ENCODE data around the gene RPS18. TPM values are rescaled to one million over a fixed set of nuclear protein-coding genes. Genes with fewer than 3 reads are reported as not detected.

The RPS18 gene
- total RNA-seq, 5 donors from 2014 or later (not counting 1 experiment from before 2014, with no cell fraction given): 3,249 to 4,871 (median 4,590) TPM

DNA sequence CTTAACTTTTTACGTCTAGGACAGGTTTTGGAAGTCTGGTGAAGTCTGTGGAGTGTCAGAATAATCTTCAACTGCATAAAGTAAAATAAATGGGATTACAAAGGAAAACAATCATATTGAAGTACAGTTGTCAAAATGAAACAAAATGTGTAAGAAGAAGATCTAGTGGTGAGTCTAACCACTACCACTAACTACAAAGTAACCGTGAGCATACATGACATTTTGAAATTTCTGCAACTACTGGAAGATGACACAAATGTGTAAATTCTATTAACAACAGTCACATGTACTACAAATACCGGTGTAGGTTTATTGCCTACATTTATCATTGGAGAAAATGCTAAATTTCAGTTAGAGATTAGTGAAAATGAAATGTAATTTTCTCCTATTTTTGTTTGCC lies 29.9 kb upstream of the RPS18 start:
- Mint-ChIP-seq H3K36me3 (no peaks in the 10 kb centered on the region), H3K4me1 (peaks cover 7 to 19% (median 12%) of the 10 kb centered on the region in 3 donors), H3K4me3 (peak overlapping the region in 1 of 3 donors; percentile 14), H3K27me3 (peaks cover 0 to 21% of the 10 kb centered on the region in 2 donors), H3K27ac (peak overlapping the region; percentile 17 to 54), H3K9me3 (no peaks in the 10 kb centered on the region)
- ChIA-PET CTCF (no interaction called here), POLR2A (no interaction called here)
- Histone ChIP-seq H3K4me1 (ENCODE audit: control insufficient read depth in 1 of 2, extremely low read depth in 1 of 2, insufficient read depth in 2 of 2, low read length in 2 of 2) (no peaks in the 10 kb centered on the region), H3K4me3 (ENCODE audit: control insufficient read depth in 1 of 2, extremely low read depth in 1 of 2, low read length in 1 of 2) (no peak overlapping the region), H3K27ac (ENCODE audit: low read length) (no peak overlapping the region), H3K36me3 (ENCODE audit: control insufficient read depth in 2 of 2, extremely low read depth in 1 of 2, insufficient read depth in 1 of 2, low read length in 1 of 2) (no peaks in the 10 kb centered on the region), H3K27me3 (replicated peaks in 1 of 2; ENCODE audit: control insufficient read depth in 2 of 2, extremely low read depth in 1 of 2, insufficient read depth in 2 of 2, low read length in 1 of 2) (peaks cover 6 to 23% of the 10 kb centered on the region in 2 experiments), H3K9me3 (no peaks in the 10 kb centered on the region)
- no CpG with 5 or more reads among the region's 3 CpGs for WGBS (ENCODE audit: insufficient coverage)
- no peak for DNase-seq
- ATAC-seq (replicated peaks in 1 of 4): peak in 2 of 4 experiments; percentile 40 to 56

GRCh38 chr6:33243476-33243875 lies 28.4 kb upstream of the RPS18 start:
- Mint-ChIP-seq H3K4me1 (peaks cover 13 to 27% (median 18%) of the 10 kb centered on the region in 3 donors), H3K4me3 (no peak overlapping the region), H3K36me3 (no peaks in the 10 kb centered on the region), H3K9me3 (no peaks in the 10 kb centered on the region), H3K27ac (no peak overlapping the region), H3K27me3 (peaks cover 0 to 17% of the 10 kb centered on the region in 2 donors)
- WGBS (ENCODE audit: insufficient coverage): no CpG with 5 or more reads among the region's 1 CpG
- CTCF ChIA-PET: interaction anchor here in 1 of 2 donors (0.7 kb wide), 1 partner anchor 123 kb away, joined by 5 read pairs; no protein-coding TSS in a partner anchor
- ATAC-seq (replicated peaks in 1 of 4) (no peak), DNase-seq (no peak)
- peaks cover 6 to 18% of the 10 kb centered on the region in 2 experiments for H3K27me3 ChIP-seq (replicated peaks in 1 of 2; ENCODE audit: control insufficient read depth in 2 of 2, extremely low read depth in 1 of 2, insufficient read depth in 2 of 2, low read length in 1 of 2)
- H3K9me3 ChIP-seq: no peaks in the 10 kb centered on the region
- POLR2A ChIA-PET: no interaction called here
- no peak overlapping the region for H3K27ac ChIP-seq (ENCODE audit: low read length)
- no peaks in the 10 kb centered on the region for H3K36me3 ChIP-seq (ENCODE audit: control insufficient read depth in 2 of 2, extremely low read depth in 1 of 2, insufficient read depth in 1 of 2, low read length in 1 of 2)
- peaks cover 7 to 8% of the 10 kb centered on the region in 2 experiments for H3K4me1 ChIP-seq (ENCODE audit: control insufficient read depth in 1 of 2, extremely low read depth in 1 of 2, insufficient read depth in 2 of 2, low read length in 2 of 2)
- no peak overlapping the region for H3K4me3 ChIP-seq (ENCODE audit: control insufficient read depth in 1 of 2, extremely low read depth in 1 of 2, low read length in 1 of 2)

GRCh38 chr6:33247977-33248642 lies 23.8 kb upstream of the RPS18 start:
- Histone ChIP-seq H3K27me3 (replicated peaks in 1 of 2; ENCODE audit: control insufficient read depth in 2 of 2, extremely low read depth in 1 of 2, insufficient read depth in 2 of 2, low read length in 1 of 2) (peaks cover 0 to 2% of the 10 kb centered on the region in 2 experiments), H3K27ac (ENCODE audit: low read length) (peak overlapping the region; percentile 95), H3K9me3 (no peaks in the 10 kb centered on the region), H3K4me3 (ENCODE audit: control insufficient read depth in 1 of 2, extremely low read depth in 1 of 2, low read length in 1 of 2) (peak overlapping the region; percentile 58 to 83), H3K4me1 (ENCODE audit: control insufficient read depth in 1 of 2, extremely low read depth in 1 of 2, insufficient read depth in 2 of 2, low read length in 2 of 2) (peaks cover 19 to 31% of the 10 kb centered on the region in 2 experiments), H3K36me3 (ENCODE audit: control insufficient read depth in 2 of 2, extremely low read depth in 1 of 2, insufficient read depth in 1 of 2, low read length in 1 of 2) (peaks cover 0 to 16% of the 10 kb centered on the region in 2 donors)
- CTCF ChIA-PET: interaction anchor here in 1 of 2 donors (0.6 to 2.3 kb wide), 30 partner anchors 12 to 380 kb away, joined by 3 to 16 read pairs (median 4); partner anchors contain the start of genes B3GALT4, HLA-DPA1, HLA-DPB1 and HSD17B8
- H3K9me3 Mint-ChIP-seq: no peaks in the 10 kb centered on the region
- POLR2A ChIA-PET: interaction anchor here (0.5 to 1.1 kb wide), 4 partner anchors 12 to 1143 kb away, joined by 3 to 4 read pairs (median 4); no protein-coding TSS in a partner anchor
- peak overlapping the region; percentile 98 for H3K27ac Mint-ChIP-seq
- H3K4me1 Mint-ChIP-seq: peaks cover 38 to 39% (median 39%) of the 10 kb centered on the region in 3 donors
- 4% methylated on average over 24 of the region's 28 CpGs for WGBS (ENCODE audit: insufficient coverage)
- H3K4me3 Mint-ChIP-seq: peak overlapping the region; percentile 87 to 97 (median 87)
- peaks cover 5% of the 10 kb centered on the region for H3K36me3 Mint-ChIP-seq
- ATAC-seq (replicated peaks in 1 of 4): peak; percentile 35 to 55 (median 40)
- no peaks in the 10 kb centered on the region for H3K27me3 Mint-ChIP-seq
- peak; percentile 74 to 94 (median 87) for DNase-seq

DNA sequence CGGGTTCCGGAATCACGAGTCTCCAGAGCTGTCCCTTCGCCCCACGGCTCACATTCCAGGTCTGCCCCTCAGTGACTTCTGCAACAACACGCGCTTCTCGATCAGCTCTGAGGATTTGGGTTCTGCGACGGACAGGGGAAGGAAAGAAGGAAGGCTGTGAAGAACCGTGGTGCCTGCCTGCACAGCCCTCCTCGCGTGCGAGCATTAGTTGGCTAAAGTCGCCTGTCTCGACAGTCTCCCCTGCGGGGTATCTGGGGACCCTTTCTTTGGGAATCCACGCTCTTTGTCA lies 23.3 kb upstream of the RPS18 start:
- Histone ChIP-seq H3K4me1 (ENCODE audit: control insufficient read depth in 1 of 2, extremely low read depth in 1 of 2, insufficient read depth in 2 of 2, low read length in 2 of 2) (peaks cover 19 to 31% of the 10 kb centered on the region in 2 experiments), H3K27ac (ENCODE audit: low read length) (peak overlapping the region; percentile 95), H3K4me3 (ENCODE audit: control insufficient read depth in 1 of 2, extremely low read depth in 1 of 2, low read length in 1 of 2) (peak overlapping the region; percentile 58 to 83), H3K27me3 (replicated peaks in 1 of 2; ENCODE audit: control insufficient read depth in 2 of 2, extremely low read depth in 1 of 2, insufficient read depth in 2 of 2, low read length in 1 of 2) (peaks cover 0 to 2% of the 10 kb centered on the region in 2 experiments), H3K9me3 (no peaks in the 10 kb centered on the region), H3K36me3 (ENCODE audit: control insufficient read depth in 2 of 2, extremely low read depth in 1 of 2, insufficient read depth in 1 of 2, low read length in 1 of 2) (peaks cover 0 to 16% of the 10 kb centered on the region in 2 donors)
- Mint-ChIP-seq H3K4me1 (peaks cover 38 to 39% (median 39%) of the 10 kb centered on the region in 3 donors), H3K36me3 (peaks cover 5% of the 10 kb centered on the region), H3K9me3 (no peaks in the 10 kb centered on the region), H3K27me3 (no peaks in the 10 kb centered on the region), H3K4me3 (peak overlapping the region; percentile 87 to 97 (median 87)), H3K27ac (peak overlapping the region; percentile 98)
- ChIA-PET CTCF (interaction anchor here in 1 of 2 donors (0.6 to 2.3 kb wide), 28 partner anchors 12 to 380 kb away, joined by 3 to 16 read pairs (median 6); partner anchors contain the start of genes HLA-DPA1, HLA-DPB1, HSD17B8 and PFDN6), POLR2A (interaction anchor here (0.6 to 1.1 kb wide), 3 partner anchors 23 to 75 kb away, joined by 3 to 4 read pairs (median 3); no protein-coding TSS in a partner anchor)
- ATAC-seq (replicated peaks in 1 of 4): peak; percentile 12 to 34 (median 20)
- peak in 6 of 35 experiments; percentile 34 to 56 (median 45) for DNase-seq
- 0% methylated on average over 18 of the region's 18 CpGs for WGBS (ENCODE audit: insufficient coverage)

DNA sequence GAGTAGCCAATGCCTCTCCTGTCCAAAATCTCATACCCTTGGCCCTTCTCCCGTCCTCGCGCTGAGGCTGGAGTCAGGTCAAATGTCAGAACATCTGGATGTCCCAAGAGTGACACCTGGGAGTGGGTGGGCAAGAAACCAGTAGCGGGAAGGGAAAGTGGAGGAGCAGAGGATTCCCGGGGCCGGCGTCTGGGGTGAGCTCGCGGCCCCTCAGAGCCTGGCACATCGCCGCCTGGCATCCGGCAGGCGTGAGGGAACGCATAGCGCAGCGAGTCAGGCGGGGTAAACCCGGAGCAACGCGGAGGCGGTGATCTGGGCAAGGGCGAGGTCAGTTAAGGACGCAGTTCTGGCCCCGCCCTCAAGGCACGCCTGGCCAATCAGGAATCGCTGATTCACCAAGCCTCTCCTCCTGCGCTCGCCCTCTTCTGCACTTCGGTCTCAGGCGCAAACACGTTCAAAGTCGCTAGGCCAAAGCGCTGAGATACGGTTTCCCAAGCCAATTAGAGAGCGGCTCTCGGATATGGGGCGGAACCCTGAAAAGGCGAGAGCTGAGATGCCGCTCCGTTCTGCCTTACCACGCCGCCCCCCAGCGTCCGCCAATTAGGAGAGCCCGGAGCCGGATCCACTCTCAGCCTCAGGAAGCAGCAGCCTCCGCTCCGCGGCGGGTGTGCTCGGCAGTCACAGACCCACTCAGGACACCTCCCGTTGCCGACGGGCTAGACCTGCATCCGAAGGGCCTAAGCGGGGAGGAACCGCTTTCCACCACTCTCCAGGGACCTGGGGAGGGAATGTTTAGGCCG lies 22.7 kb upstream of the RPS18 start:
- Histone ChIP-seq H3K36me3 (ENCODE audit: control insufficient read depth in 2 of 2, extremely low read depth in 1 of 2, insufficient read depth in 1 of 2, low read length in 1 of 2) (peaks cover 0 to 16% of the 10 kb centered on the region in 2 donors), H3K27me3 (replicated peaks in 1 of 2; ENCODE audit: control insufficient read depth in 2 of 2, extremely low read depth in 1 of 2, insufficient read depth in 2 of 2, low read length in 1 of 2) (peaks cover 0 to 2% of the 10 kb centered on the region in 2 experiments), H3K27ac (ENCODE audit: low read length) (peak overlapping the region; percentile 95), H3K4me1 (ENCODE audit: control insufficient read depth in 1 of 2, extremely low read depth in 1 of 2, insufficient read depth in 2 of 2, low read length in 2 of 2) (peaks cover 19 to 31% of the 10 kb centered on the region in 2 experiments), H3K9me3 (no peaks in the 10 kb centered on the region), H3K4me3 (ENCODE audit: control insufficient read depth in 1 of 2, extremely low read depth in 1 of 2, low read length in 1 of 2) (peak overlapping the region; percentile 58 to 83)
- ChIA-PET CTCF (interaction anchor here in 1 of 2 donors (0.6 to 2.3 kb wide), 28 partner anchors 11 to 381 kb away, joined by 3 to 16 read pairs (median 5); partner anchors contain the start of genes HLA-DPB1, HSD17B8, PFDN6 and RGL2), POLR2A (interaction anchor here (0.6 to 1.1 kb wide), 5 partner anchors 22 to 277 kb away, joined by 3 read pairs; no protein-coding TSS in a partner anchor)
- no peaks in the 10 kb centered on the region for H3K9me3 Mint-ChIP-seq
- DNase-seq: peak; percentile 91 to 99 (median 94)
- peaks cover 38 to 39% (median 39%) of the 10 kb centered on the region in 3 donors for H3K4me1 Mint-ChIP-seq
- peak; percentile 87 to 90 (median 90) for ATAC-seq (replicated peaks in 1 of 4)
- peak overlapping the region; percentile 98 for H3K27ac Mint-ChIP-seq
- 1% methylated on average over 51 of the region's 58 CpGs for WGBS (ENCODE audit: insufficient coverage)
- peak overlapping the region; percentile 87 to 97 (median 87) for H3K4me3 Mint-ChIP-seq
- no peaks in the 10 kb centered on the region for H3K27me3 Mint-ChIP-seq
- peaks cover 5% of the 10 kb centered on the region for H3K36me3 Mint-ChIP-seq
